ENCODE results near the gene LRP5.

The LRP5 gene

DNA sequence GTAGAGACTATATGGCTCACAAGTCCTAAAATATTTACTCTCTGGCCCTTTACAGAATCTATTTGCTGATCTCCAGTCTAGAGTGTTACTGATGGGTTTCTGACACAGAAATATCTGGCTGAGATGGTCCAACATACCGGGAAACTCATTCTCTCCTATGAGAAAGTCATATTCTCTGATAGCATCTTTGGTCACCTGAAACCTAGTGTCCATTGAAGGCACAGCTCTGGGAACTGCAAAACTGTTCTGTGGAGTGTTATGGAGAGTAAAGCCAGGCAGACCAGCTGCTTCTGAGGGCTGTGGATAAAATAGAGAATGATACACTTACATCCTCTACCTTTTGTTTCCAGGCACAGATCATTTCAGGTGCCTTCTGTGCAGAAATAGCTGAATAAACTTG lies 38.1 kb upstream of the LRP5 start:
- H3K36me3 ChIP-seq (ENCODE audit: low read depth), result peaks cover 6% of the 10 kb centered on the region; the same call in 1 of the 2 replicates
- TF ChIP-seq, protein P1, sequence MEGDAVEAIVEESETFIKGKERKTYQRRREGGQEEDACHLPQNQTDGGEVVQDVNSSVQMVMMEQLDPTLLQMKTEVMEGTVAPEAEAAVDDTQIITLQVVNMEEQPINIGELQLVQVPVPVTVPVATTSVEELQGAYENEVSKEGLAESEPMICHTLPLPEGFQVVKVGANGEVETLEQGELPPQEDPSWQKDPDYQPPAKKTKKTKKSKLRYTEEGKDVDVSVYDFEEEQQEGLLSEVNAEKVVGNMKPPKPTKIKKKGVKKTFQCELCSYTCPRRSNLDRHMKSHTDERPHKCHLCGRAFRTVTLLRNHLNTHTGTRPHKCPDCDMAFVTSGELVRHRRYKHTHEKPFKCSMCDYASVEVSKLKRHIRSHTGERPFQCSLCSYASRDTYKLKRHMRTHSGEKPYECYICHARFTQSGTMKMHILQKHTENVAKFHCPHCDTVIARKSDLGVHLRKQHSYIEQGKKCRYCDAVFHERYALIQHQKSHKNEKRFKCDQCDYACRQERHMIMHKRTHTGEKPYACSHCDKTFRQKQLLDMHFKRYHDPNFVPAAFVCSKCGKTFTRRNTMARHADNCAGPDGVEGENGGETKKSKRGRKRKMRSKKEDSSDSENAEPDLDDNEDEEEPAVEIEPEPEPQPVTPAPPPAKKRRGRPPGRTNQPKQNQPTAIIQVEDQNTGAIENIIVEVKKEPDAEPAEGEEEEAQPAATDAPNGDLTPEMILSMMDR (IDR thresholded peaks at IDR 0.05; ENCODE audit: poor library complexity, severe bottlenecking), result no peak
- ATAC-seq (ENCODE audit: low read depth) (no peak), DNase-seq (ENCODE audit: low spot score) (no peak)
- peak overlapping the region; percentile 58 for H3K27ac ChIP-seq (ENCODE audit: poor library complexity, severe bottlenecking)
- no peaks in the 10 kb centered on the region for H3K9me3 ChIP-seq (ENCODE audit: severe bottlenecking)
- no peaks in the 10 kb centered on the region for H3K27me3 ChIP-seq (ENCODE audit: insufficient read depth, poor library complexity, severe bottlenecking)
- H3K4me1 ChIP-seq (ENCODE audit: insufficient read depth, poor library complexity, severe bottlenecking), result peaks cover 24% of the 10 kb centered on the region
- H3K4me3 ChIP-seq (ENCODE audit: severe bottlenecking), result no peak overlapping the region

DNA sequence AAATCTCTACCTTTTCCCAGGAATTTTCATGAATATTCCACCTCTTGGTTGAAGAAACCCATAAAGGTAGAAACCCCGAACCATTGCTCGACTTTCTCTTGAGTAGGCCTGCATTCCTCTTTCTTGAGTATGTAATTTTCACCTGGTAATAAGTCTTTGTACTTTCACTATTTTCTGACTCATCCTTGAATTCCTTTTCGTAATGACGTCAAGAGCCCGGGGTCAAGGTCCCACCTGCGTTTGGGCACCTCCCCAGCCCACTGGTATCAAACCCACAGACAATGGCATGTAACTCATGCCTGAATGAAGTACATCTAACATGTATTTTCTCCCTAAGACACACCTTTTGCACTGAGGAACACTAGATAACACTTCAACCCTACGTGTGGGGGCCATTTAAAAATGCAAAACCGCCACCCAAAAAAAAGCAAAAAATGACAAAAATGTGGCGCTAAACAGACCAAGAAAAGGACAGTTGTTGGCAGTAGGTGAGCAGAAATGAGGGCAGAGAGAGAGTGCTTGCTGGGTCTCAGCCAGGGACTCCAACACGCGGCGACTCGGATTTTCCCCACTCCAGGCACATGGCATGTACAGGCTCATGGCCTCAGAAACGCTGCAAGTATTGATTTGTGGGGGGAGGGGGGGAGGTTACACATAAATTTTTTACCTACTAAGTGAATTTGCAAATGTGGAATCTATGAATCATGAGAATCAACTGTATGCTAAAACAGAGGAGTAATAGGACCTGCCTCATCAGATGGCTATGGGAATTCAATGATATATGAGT lies 36.5 kb upstream of the LRP5 start:
- no peak for ATAC-seq (ENCODE audit: low read depth)
- no peak overlapping the region for H3K4me3 ChIP-seq (ENCODE audit: severe bottlenecking)

DNA sequence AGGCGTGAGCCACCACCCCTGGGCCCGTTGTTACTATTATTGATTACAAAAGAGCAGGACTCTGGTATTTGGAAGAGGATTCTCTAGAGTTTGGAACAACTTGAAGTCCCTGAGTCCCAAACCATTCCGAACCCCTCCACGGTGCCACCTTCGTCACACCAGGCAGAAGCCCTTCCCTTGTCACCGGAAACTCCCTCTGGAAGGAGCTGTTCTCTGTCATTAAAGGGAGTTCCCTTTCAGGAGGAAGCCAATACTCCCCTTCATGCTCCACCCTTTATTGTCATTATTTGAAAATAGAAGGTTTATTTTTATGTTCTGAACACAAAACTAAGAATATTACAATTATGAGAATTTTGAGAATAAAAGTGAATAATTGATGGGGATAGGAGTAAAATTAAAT lies 35.5 kb upstream of the LRP5 start:
- TF ChIP-seq, protein P1 (IDR thresholded peaks at IDR 0.05; ENCODE audit: poor library complexity, severe bottlenecking), result no peak
- DNase-seq (ENCODE audit: low spot score), result peak; percentile 14
- no peak for ATAC-seq (ENCODE audit: low read depth)

More for the DNA sequence above, 36.5 kb upstream of the LRP5 start:
- peak; percentile 54 for DNase-seq (ENCODE audit: low spot score)
- Histone ChIP-seq H3K4me1 (ENCODE audit: insufficient read depth, poor library complexity, severe bottlenecking) (peaks cover 19% of the 10 kb centered on the region), H3K27ac (ENCODE audit: poor library complexity, severe bottlenecking) (peak overlapping the region; percentile 58), H3K27me3 (ENCODE audit: insufficient read depth, poor library complexity, severe bottlenecking) (no peaks in the 10 kb centered on the region), H3K9me3 (ENCODE audit: severe bottlenecking) (no peaks in the 10 kb centered on the region), H3K36me3 (ENCODE audit: low read depth) (no peaks in the 10 kb centered on the region)
- TF ChIP-seq, protein P1 (IDR thresholded peaks at IDR 0.05; ENCODE audit: poor library complexity, severe bottlenecking), result no peak

DNA sequence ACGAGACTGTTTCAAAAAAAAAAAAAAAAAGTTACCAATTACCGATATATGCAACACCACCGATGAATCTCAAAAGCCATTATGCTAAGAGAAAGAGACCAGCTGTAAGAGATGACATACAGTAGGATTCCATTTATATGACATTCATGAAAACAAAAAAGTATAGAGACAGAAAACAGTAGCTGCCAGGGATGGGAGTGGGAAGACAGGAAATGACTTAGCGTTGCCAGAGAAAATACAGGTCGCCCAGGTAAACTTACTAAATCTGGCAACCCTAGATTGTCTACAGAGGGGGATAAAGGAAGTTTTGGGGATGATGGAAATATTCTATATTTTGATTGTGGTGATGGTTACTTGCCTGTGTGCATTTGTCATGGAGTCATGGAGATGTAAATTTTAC lies 32.7 kb upstream of the LRP5 start:
- TF ChIP-seq, protein P1 (IDR thresholded peaks at IDR 0.05; ENCODE audit: poor library complexity, severe bottlenecking), result no peak
- peaks cover 26% of the 10 kb centered on the region for H3K4me1 ChIP-seq (ENCODE audit: insufficient read depth, poor library complexity, severe bottlenecking)
- no peaks in the 10 kb centered on the region for H3K9me3 ChIP-seq (ENCODE audit: severe bottlenecking)
- H3K36me3 ChIP-seq (ENCODE audit: low read depth), result no peaks in the 10 kb centered on the region
- no peaks in the 10 kb centered on the region for H3K27me3 ChIP-seq (ENCODE audit: insufficient read depth, poor library complexity, severe bottlenecking)
- peak; percentile 36; the same call in 2 of the 3 replicates for ATAC-seq (ENCODE audit: low read depth)
- H3K27ac ChIP-seq (ENCODE audit: poor library complexity, severe bottlenecking), result peak overlapping the region; percentile 23
- H3K4me3 ChIP-seq (ENCODE audit: severe bottlenecking), result no peak overlapping the region
- no peak for DNase-seq (ENCODE audit: low spot score)

More for the DNA sequence above, 35.5 kb upstream of the LRP5 start:
- no peaks in the 10 kb centered on the region for H3K9me3 ChIP-seq (ENCODE audit: severe bottlenecking)
- peaks cover 24% of the 10 kb centered on the region for H3K4me1 ChIP-seq (ENCODE audit: insufficient read depth, poor library complexity, severe bottlenecking)
- H3K36me3 ChIP-seq (ENCODE audit: low read depth), result no peaks in the 10 kb centered on the region
- no peaks in the 10 kb centered on the region for H3K27me3 ChIP-seq (ENCODE audit: insufficient read depth, poor library complexity, severe bottlenecking)
- peak overlapping the region; percentile 58 for H3K27ac ChIP-seq (ENCODE audit: poor library complexity, severe bottlenecking)
- no peak overlapping the region for H3K4me3 ChIP-seq (ENCODE audit: severe bottlenecking)

Data from RWPE2 (cell line).